GM19463 (cell line): ENCODE measurements around the gene ZNF662.

ENCODE experiments used
- ATAC-seq: cut with Tn5 transposase; IDR thresholded peaks from one replicate; pipeline ENCODE4 v1.9.1; 2021; ENCODE audit warnings: mild to moderate bottlenecking, moderate library complexity; ENCODE audit not compliant: unreplicated experiment

The ZNF662 gene

DNA sequence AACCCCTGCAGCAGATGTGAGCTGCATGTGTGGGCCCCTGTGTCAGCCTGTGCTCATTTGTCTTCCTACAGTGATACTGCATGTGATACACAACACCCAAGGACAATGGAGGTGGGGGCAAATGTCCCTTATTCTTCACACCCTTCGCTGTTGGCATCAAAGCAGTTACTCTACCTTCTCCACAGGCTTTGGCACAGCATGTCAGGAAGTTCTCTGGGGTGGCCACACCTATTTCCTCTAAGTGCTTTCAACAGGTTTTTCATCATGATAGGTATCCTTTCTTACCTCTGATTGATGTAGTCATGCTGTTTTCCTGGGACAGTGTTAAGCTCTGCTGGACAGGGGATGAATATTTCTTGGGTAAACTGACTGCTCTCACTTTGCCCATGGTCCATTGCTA lies 29.5 kb downstream of the ZNF662 start:
- ATAC-seq: no peak

DNA sequence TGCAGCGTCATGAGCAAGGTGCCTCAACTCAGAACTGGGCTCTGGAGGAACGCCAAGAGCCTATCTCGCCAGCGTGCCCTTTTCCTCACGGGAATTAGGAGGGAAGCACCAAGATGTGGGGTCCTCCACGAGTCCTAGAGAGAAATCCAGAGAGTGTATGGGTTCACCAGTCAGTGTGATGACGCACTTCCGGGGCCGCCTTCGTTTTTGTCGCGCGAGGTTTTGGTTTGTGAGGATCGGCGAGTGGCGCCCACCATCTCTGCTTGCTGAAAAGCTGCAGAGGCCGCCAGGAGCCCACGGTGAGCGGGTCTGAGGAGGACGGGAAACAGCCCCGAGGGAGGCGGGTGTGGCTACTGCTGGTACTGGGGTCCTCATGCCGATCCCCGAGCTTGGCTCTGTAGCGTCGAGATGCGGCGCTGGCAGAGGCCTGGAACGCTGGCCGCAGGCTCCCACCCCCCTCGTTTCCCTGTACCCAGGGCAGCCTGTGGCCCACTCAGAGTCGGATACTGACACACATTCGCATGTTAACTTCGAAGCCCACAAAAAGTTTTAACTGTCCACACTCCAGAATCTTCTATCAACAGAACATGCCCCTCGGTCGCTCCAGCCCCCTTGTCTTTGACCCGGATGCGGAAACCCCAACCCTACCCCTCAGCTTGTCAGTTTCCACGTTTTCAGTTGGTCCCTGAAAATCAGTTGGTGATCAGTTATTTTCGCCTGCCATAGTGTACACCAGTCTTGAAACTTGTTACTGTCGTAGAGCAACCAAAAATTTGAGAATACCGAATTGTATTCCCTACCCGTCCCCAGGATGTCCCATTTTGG lies 30.4 kb downstream of the ZNF662 start:
- ATAC-seq: no peak

- no peak for ATAC-seq
These were observed 31.4 kb downstream of the ZNF662 start for GRCh38 chr3:42937334-42937733.

GRCh38 chr3:42942693-42943092 lies 36.8 kb downstream of the ZNF662 start:
- ATAC-seq: no peak

DNA sequence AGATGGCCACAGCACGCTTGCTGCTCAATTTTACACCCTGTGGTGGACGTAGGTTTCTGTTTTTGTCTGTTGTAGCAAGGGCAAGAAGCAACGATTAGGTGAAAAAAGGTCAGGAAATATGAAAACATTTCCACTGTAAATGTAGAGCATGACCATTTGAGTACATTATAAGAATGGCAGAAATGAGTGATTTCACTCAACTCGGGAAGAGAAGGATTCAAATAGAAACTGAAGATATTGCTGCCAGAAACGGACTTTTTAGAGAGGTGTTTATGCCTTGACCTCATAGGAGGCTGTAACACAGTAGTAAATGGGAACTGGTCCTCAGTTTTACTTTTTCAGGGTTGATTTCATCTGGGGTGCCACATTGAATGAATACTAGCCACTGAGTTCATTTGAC lies 40.1 kb downstream of the ZNF662 start:
- no peak for ATAC-seq

DNA sequence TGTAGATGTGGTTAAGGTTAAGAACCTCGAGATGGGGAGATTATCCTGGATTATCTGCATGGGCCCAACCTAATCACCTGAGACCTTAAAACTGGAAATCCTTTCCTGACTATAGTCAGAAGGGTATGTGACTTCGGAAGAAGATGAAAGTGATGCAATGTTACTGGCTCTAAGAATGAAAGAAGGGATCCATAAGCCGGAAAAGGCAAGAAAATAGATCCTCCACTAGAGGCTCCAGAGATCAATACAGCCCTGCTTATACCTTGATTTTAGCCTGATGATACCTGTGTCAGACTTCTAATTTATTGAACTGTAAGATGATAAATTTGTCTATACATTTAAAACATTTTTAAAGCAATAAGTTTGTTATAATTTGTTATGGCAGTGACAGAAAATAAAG lies 51.6 kb downstream of the ZNF662 start:
- no peak for ATAC-seq

GRCh38 chr3:42960282-42960681 lies 54.3 kb downstream of the ZNF662 start:
- ATAC-seq: no peak

DNA sequence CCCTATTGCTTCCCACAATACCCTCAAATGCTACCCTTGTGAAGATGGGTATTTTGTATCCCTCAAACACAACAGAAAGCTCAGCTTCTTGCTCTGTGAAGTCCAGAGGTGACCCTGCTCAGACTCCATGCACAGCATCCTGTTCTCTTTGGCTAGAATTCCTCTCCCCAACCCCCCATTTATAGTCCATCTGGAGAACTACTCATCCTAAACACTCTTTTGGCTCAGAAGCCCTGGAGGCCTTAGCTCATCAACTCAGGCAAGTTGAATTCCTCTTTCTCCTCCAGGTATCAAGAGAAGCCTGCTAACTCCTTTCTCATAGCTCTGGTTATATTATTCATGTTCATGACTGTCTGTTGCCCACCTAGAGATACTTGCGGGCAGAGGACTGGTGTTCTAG lies 54.8 kb downstream of the ZNF662 start:
- ATAC-seq: no peak

GRCh38 chr3:42961633-42962032 lies 55.7 kb downstream of the ZNF662 start:
- ATAC-seq: no peak

GRCh38 chr3:42963269-42963668 lies 57.3 kb downstream of the ZNF662 start:
- no peak for ATAC-seq

DNA sequence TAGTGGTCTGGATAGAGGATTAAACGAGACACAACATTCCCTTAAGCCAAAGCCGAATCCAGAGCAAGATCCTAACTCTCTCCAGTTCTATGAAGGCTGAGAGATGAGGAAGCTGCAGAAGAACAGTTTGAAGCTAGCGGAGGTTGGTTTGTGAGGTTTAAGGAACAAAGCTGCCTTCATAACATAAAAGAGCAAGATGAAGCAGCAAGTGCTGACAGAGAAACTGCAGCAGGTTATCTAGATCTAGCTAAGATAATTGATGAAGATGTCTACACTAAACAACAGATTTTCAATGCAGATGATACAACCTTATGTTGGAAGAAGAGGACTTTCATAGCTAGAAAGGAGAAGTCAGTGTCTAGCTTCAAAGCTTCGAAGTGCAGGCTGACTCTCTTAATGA lies 58.3 kb downstream of the ZNF662 start:
- ATAC-seq: no peak
